ENCODE results near the gene WASF3.

WASF3 gene

DNA sequence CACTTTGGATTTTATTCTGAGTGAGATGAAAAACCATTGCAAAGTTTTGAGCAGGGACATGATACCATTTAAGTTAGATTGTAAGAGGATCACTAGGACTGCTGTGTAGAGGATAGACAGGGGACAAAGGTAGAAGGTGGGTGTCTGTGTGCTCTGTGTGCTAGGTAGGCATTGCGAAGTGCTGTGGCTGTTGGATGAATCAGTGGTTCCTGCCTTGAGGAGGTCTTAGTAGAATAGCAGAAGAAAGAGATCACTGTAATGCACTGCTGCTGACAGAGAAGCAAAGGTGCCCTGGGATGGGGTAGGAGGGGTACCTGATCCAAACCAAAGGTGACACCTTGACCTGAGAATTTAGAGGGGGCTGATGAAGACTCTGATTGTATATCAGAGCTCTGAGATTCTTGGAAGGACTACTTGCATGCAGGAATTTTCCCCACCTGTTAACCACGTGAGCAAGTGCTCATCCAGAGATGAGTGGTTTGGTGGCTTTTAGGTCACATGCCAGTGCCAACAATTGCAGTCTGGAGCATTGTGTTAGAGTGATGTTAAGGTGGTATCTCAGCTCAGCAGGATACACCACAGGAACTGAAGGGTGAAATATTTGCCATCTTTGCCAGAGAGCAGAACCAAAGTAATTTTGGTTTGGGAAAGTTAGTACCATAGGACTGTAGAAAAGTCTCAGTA lies 10.8 kb downstream of the WASF3 start:
- H3K4me1 ChIP-seq (ENCODE audit: control insufficient read depth, low read depth, low read length): peaks cover 5% of the 10 kb centered on the region
- H3K36me3 ChIP-seq (ENCODE audit: control insufficient read depth, low read depth, low read length): no peaks in the 10 kb centered on the region
- H3K4me3 ChIP-seq (ENCODE audit: low read length): no peak overlapping the region
- no peak overlapping the region for H3K27ac ChIP-seq (ENCODE audit: low read length)
- no peaks in the 10 kb centered on the region for H3K27me3 ChIP-seq (ENCODE audit: control insufficient read depth, insufficient read depth, low read length)
- H3K9ac ChIP-seq (ENCODE audit: low read length): no peak overlapping the region
- H3K9me3 ChIP-seq (ENCODE audit: control insufficient read depth, low read depth, low read length): no peaks in the 10 kb centered on the region

DNA sequence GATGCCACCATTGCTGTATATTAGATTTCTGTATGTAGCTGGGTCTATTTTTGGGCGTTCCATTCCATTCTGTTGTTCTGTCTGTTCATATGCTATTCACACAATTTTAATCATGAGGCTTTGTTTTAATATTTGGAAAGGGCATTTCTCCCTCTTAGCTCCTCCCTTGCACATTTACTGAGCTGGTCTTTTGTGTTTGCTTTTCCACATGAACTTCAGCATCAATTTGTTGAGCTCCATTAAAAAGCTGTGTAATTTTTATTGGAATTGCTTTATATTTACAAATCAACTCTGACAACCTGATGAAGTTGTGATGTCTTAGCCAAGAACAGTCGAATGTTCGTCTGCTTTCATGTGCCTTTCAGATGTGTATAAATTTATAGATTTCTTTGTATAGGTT lies 14.0 kb downstream of the WASF3 start:
- no peaks in the 10 kb centered on the region for H3K27me3 ChIP-seq (ENCODE audit: control insufficient read depth, insufficient read depth, low read length)
- H3K9ac ChIP-seq (ENCODE audit: low read length): no peak overlapping the region
- no peak overlapping the region for H3K4me3 ChIP-seq (ENCODE audit: low read length)
- H3K27ac ChIP-seq (ENCODE audit: low read length): no peak overlapping the region
- peaks cover 5% of the 10 kb centered on the region for H3K4me1 ChIP-seq (ENCODE audit: control insufficient read depth, low read depth, low read length)
- no peaks in the 10 kb centered on the region for H3K9me3 ChIP-seq (ENCODE audit: control insufficient read depth, low read depth, low read length)
- H3K36me3 ChIP-seq (ENCODE audit: control insufficient read depth, low read depth, low read length): no peaks in the 10 kb centered on the region

DNA sequence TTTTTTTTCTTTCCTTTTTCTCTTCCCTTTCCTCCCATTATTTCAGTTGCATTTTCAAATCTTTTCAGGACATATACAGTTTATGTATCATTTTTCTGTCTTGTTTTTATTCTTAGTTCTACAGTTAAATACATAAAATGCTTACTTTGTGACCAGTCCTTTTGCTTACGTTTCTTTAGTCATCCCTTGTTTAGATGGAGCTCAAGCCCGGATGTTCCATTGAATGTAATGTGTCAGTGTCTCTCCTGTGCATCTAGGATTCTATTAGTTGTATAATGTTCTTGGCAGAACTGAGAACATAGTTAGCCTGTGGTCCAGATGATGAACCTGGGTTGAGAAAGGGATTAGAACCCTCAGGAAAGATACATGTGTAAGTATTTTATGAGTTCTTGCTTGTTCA lies 17.8 kb downstream of the WASF3 start:
- H3K4me3 ChIP-seq (ENCODE audit: low read length): no peak overlapping the region

DNA sequence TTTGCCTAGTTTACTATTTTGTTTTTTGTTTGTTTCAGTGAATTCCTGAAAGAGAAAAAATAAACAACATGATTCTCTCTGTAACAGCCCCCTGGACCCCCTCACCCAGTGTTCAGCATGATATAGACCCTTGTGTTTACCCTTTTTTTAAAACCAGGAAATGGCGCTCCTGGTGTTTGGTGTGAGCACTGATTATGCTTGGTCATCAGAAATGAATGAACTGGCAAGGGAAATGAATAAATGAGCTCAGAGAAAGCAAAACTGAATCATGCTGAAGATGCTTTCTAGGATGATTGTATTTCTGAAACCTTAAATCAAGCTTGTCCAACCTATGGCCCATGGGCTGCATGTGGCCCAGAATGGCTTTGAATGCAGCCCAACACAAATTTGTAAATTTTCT lies 22.1 kb downstream of the WASF3 start:
- Histone ChIP-seq H3K4me1 (ENCODE audit: control insufficient read depth, low read depth, low read length) (peaks cover 15% of the 10 kb centered on the region), H3K9ac (ENCODE audit: low read length) (no peak overlapping the region), H3K36me3 (ENCODE audit: control insufficient read depth, low read depth, low read length) (no peaks in the 10 kb centered on the region), H3K4me3 (ENCODE audit: low read length) (no peak overlapping the region), H3K9me3 (ENCODE audit: control insufficient read depth, low read depth, low read length) (no peaks in the 10 kb centered on the region), H3K27ac (ENCODE audit: low read length) (no peak overlapping the region), H3K27me3 (ENCODE audit: control insufficient read depth, insufficient read depth, low read length) (no peaks in the 10 kb centered on the region)

More for the DNA sequence above, 17.8 kb downstream of the WASF3 start:
- H3K36me3 ChIP-seq (ENCODE audit: control insufficient read depth, low read depth, low read length): no peaks in the 10 kb centered on the region
- H3K4me1 ChIP-seq (ENCODE audit: control insufficient read depth, low read depth, low read length): no peaks in the 10 kb centered on the region
- no peak overlapping the region for H3K27ac ChIP-seq (ENCODE audit: low read length)
- no peaks in the 10 kb centered on the region for H3K27me3 ChIP-seq (ENCODE audit: control insufficient read depth, insufficient read depth, low read length)
- H3K9ac ChIP-seq (ENCODE audit: low read length): no peak overlapping the region
- no peaks in the 10 kb centered on the region for H3K9me3 ChIP-seq (ENCODE audit: control insufficient read depth, low read depth, low read length)

DNA sequence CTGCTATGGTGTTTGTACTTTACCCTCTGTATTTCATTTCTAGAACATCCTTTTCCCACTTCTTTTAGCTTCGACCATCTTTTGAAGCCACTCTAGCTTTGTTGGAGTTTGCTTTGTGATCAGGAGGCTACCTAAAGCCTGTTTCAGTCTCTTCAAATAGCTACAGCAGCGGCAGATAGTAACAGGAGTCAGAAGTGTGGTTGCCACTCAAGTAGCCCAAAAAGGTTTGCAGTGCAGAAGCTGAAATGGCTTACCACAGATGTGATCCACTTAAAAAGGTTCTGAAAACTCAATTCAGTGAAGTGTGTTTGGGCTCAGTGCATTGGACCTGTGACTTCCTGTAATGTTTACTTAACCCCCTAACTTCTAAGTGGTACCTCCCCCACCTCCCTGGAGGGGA lies 26.2 kb downstream of the WASF3 start:
- H3K4me1 ChIP-seq (ENCODE audit: control insufficient read depth, low read depth, low read length): peaks cover 21% of the 10 kb centered on the region
- H3K9me3 ChIP-seq (ENCODE audit: control insufficient read depth, low read depth, low read length): no peaks in the 10 kb centered on the region
- no peaks in the 10 kb centered on the region for H3K27me3 ChIP-seq (ENCODE audit: control insufficient read depth, insufficient read depth, low read length)
- no peaks in the 10 kb centered on the region for H3K36me3 ChIP-seq (ENCODE audit: control insufficient read depth, low read depth, low read length)
- H3K27ac ChIP-seq (ENCODE audit: low read length): no peak overlapping the region
- H3K9ac ChIP-seq (ENCODE audit: low read length): no peak overlapping the region
- no peak overlapping the region for H3K4me3 ChIP-seq (ENCODE audit: low read length)

DNA sequence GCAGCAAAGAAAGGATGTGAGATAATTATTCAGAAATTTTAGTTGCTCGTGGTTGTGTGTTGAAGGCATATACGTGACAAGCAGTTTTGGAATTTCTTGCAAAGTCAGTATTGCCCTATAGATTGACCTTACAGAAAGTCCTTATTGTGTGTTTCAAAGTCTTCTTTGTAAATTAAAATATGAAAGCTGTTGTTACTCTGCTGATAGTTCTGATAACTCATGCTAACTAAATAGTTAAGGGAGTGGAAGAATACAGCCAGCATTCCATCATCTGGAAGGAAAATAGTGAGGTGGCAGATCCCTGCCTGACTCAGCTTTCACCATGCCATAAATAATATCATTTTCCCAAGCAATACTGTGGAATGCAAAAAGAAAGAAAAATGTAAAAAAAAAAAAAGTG lies 27.2 kb downstream of the WASF3 start:
- Histone ChIP-seq H3K27me3 (ENCODE audit: control insufficient read depth, insufficient read depth, low read length) (no peaks in the 10 kb centered on the region), H3K36me3 (ENCODE audit: control insufficient read depth, low read depth, low read length) (no peaks in the 10 kb centered on the region), H3K27ac (ENCODE audit: low read length) (no peak overlapping the region), H3K4me3 (ENCODE audit: low read length) (no peak overlapping the region), H3K9ac (ENCODE audit: low read length) (no peak overlapping the region), H3K9me3 (ENCODE audit: control insufficient read depth, low read depth, low read length) (no peaks in the 10 kb centered on the region), H3K4me1 (ENCODE audit: control insufficient read depth, low read depth, low read length) (peaks cover 21% of the 10 kb centered on the region)

DNA sequence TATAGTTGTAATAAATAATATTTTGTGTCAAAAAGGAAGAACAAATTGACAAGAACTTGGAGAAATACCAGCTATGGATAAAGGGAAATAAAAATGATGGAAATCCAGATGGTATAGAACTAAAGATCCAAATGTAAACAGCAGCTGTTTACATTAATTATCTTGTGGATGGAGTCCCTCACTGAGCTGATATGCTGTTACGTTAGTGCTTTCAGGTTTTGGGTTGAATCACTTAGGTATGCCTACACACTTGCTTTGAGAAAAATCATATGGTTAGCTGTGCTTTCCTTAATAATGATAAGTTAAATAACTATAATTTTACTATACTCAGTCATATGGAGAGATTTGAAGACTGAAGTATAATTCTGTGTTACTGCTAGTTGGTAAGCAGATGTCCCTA lies 27.7 kb downstream of the WASF3 start:
- Histone ChIP-seq H3K9ac (ENCODE audit: low read length) (no peak overlapping the region), H3K27me3 (ENCODE audit: control insufficient read depth, insufficient read depth, low read length) (no peaks in the 10 kb centered on the region), H3K9me3 (ENCODE audit: control insufficient read depth, low read depth, low read length) (no peaks in the 10 kb centered on the region), H3K4me3 (ENCODE audit: low read length) (no peak overlapping the region), H3K36me3 (ENCODE audit: control insufficient read depth, low read depth, low read length) (no peaks in the 10 kb centered on the region), H3K4me1 (ENCODE audit: control insufficient read depth, low read depth, low read length) (peaks cover 21% of the 10 kb centered on the region), H3K27ac (ENCODE audit: low read length) (no peak overlapping the region)

DNA sequence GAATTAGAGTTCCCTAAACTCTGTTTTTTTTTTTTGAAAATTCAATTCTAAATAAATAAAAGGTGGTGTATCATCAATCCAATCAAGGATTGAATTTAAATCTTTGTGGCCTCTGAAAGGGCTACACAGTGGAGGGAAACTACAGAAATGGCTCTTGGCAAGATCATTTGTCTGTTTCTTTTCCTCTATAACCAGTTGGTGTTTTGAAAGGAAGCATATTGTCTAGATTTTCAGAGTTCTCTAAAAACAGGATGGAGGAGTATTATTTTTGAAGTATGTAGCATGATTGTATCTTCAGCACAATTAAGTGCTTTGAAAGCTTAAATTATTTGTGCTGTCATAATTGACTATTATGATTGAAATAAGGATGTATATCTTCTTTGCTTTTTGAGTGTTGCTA lies 29.8 kb downstream of the WASF3 start:
- Histone ChIP-seq H3K36me3 (ENCODE audit: control insufficient read depth, low read depth, low read length) (no peaks in the 10 kb centered on the region), H3K27me3 (ENCODE audit: control insufficient read depth, insufficient read depth, low read length) (no peaks in the 10 kb centered on the region), H3K4me1 (ENCODE audit: control insufficient read depth, low read depth, low read length) (peaks cover 31% of the 10 kb centered on the region), H3K9ac (ENCODE audit: low read length) (no peak overlapping the region), H3K27ac (ENCODE audit: low read length) (no peak overlapping the region), H3K9me3 (ENCODE audit: control insufficient read depth, low read depth, low read length) (no peaks in the 10 kb centered on the region), H3K4me3 (ENCODE audit: low read length) (no peak overlapping the region)

DNA sequence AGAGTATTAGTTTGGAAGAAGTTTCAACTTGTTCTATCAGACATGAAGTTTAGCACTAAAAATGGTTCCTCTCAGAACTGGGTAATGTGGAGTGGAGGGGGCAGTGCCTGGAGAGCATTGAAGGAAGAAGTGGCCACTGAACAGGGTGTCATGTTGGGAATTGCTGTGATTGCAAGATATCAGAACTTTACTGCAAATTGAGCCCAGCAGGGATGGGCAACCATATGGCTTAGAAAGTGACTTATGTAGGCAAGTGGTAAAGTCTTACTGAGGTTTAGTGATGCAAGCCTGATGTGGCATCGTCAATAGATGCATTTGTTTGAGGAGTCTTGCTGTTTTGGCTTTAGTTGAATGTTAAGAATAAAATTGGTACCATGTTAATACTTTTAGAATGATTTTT lies 31.7 kb downstream of the WASF3 start:
- H3K4me1 ChIP-seq (ENCODE audit: control insufficient read depth, low read depth, low read length): peaks cover 23% of the 10 kb centered on the region

DNA sequence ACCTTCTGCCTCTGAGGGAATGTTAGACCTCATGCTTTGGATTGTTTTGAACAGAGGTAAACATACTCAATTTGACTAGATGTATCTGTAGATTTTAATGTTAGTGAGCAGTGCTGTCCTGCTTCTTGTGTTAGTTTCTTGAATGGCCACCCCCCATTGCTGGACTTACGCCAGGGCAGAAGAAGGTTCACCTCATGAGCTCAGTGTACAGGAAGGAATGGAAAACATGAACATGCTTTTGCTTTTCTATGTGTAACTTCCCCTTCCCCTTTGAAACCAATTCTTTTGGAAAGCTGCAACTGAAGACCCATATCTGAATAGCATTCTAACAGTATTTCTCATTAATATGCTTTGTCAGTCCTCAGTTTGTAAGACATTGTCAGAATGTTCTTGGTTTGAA lies 32.3 kb downstream of the WASF3 start:
- Histone ChIP-seq H3K4me1 (ENCODE audit: control insufficient read depth, low read depth, low read length) (peaks cover 17% of the 10 kb centered on the region), H3K9ac (ENCODE audit: low read length) (no peak overlapping the region), H3K36me3 (ENCODE audit: control insufficient read depth, low read depth, low read length) (no peaks in the 10 kb centered on the region), H3K4me3 (ENCODE audit: low read length) (no peak overlapping the region), H3K27me3 (ENCODE audit: control insufficient read depth, insufficient read depth, low read length) (no peaks in the 10 kb centered on the region), H3K27ac (ENCODE audit: low read length) (no peak overlapping the region), H3K9me3 (ENCODE audit: control insufficient read depth, low read depth, low read length) (no peaks in the 10 kb centered on the region)

More for the DNA sequence above, 31.7 kb downstream of the WASF3 start:
- H3K4me3 ChIP-seq (ENCODE audit: low read length): no peak overlapping the region
- H3K9ac ChIP-seq (ENCODE audit: low read length): no peak overlapping the region
- no peaks in the 10 kb centered on the region for H3K27me3 ChIP-seq (ENCODE audit: control insufficient read depth, insufficient read depth, low read length)
- H3K27ac ChIP-seq (ENCODE audit: low read length): no peak overlapping the region
- H3K36me3 ChIP-seq (ENCODE audit: control insufficient read depth, low read depth, low read length): no peaks in the 10 kb centered on the region
- no peaks in the 10 kb centered on the region for H3K9me3 ChIP-seq (ENCODE audit: control insufficient read depth, low read depth, low read length)

DNA sequence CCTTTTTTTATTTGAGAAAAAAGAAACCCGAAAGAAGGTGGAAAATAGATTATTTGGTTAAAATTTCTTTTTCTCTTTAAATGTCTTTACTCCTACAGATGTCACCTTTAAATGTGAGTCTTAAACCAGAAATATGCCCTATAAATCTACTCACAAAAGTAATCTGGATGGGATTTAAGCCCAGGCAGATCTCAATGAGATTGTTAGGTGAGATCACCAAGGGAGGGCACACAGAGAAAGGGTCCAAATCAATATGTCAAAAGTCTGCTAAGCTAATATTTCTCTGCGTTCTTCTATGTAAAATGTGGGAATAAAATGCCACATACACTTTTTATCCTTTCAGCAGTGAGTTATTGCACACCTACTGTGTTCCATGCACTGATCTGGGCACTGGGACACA lies 32.9 kb downstream of the WASF3 start:
- Histone ChIP-seq H3K36me3 (ENCODE audit: control insufficient read depth, low read depth, low read length) (no peaks in the 10 kb centered on the region), H3K9ac (ENCODE audit: low read length) (no peak overlapping the region), H3K4me3 (ENCODE audit: low read length) (no peak overlapping the region), H3K27ac (ENCODE audit: low read length) (no peak overlapping the region), H3K4me1 (ENCODE audit: control insufficient read depth, low read depth, low read length) (peaks cover 14% of the 10 kb centered on the region), H3K9me3 (ENCODE audit: control insufficient read depth, low read depth, low read length) (no peaks in the 10 kb centered on the region), H3K27me3 (ENCODE audit: control insufficient read depth, insufficient read depth, low read length) (no peaks in the 10 kb centered on the region)

DNA sequence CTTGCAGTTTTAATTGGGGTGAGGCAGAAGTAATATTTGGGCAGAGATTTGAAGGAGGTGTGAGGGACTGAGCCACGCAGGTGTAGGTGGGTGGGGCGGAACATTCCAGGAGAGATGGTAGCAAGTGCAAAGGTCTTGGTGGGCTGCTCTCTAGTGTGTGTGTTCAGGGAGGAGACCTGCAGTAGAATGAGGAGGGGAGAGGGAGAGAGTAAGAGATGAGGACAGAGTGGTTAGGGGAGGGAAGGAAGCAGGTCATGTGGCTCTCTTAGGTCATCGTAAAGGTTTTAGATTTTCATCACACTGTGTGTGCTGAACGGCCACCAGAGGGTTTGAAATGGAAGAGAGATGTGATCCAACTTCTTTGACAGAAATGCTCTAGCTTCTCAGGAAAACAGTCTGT lies 33.5 kb downstream of the WASF3 start:
- no peak overlapping the region for H3K27ac ChIP-seq (ENCODE audit: low read length)
- no peaks in the 10 kb centered on the region for H3K27me3 ChIP-seq (ENCODE audit: control insufficient read depth, insufficient read depth, low read length)
- H3K4me1 ChIP-seq (ENCODE audit: control insufficient read depth, low read depth, low read length): peaks cover 14% of the 10 kb centered on the region
- H3K4me3 ChIP-seq (ENCODE audit: low read length): no peak overlapping the region
- H3K9me3 ChIP-seq (ENCODE audit: control insufficient read depth, low read depth, low read length): no peaks in the 10 kb centered on the region
- no peaks in the 10 kb centered on the region for H3K36me3 ChIP-seq (ENCODE audit: control insufficient read depth, low read depth, low read length)
- H3K9ac ChIP-seq (ENCODE audit: low read length): no peak overlapping the region

Measured in iPS-18a (cell line).